ENCODE results near the gene RPS6KC1.
A peak's percentile ranks its signal among the peaks of the same experiment; 100 is the strongest.

GRCh38 chr1:213015099-213016050 lies 35.7 kb upstream of the RPS6KC1 start, which contains the start of gene ANGEL2:
- no peak for TF ChIP-seq TARDBP (IDR thresholded peaks at IDR 0.05)
- TF ChIP-seq PKNOX1 (IDR thresholded peaks at IDR 0.05) = peak; percentile 51
- peak; percentile 67 for TF ChIP-seq ELF4 (IDR thresholded peaks at IDR 0.05)
- TF ChIP-seq FOXM1 (IDR thresholded peaks at IDR 0.05; ENCODE audit: borderline replicate concordance) = no peak
- TF ChIP-seq ZNF384 (IDR thresholded peaks at IDR 0.05) = peak; percentile 64
- no peak for TF ChIP-seq FOXA1 (IDR thresholded peaks at IDR 0.05)
- TF ChIP-seq LEF1 (IDR thresholded peaks at IDR 0.05; ENCODE audit: borderline replicate concordance) = no peak
- no peak for TF ChIP-seq NFRKB (IDR thresholded peaks at IDR 0.05)

Data from HEK293T (cell line).